NCI-H82 (cell line): ENCODE measurements around the gene TTYH2.
"Not testable (repeated sequence)": the region's sequence is repeated elsewhere in the genome, so short reads cannot be mapped to it uniquely, and the experiment has no call there.

Experiments used
- DNase-seq: peaks from one replicate; lab custom pipeline; 2025; lab: John Stamatoyannopoulos, UW

Gene TTYH2

GRCh38 chr17:74212913-74213791 is at the start of gene TTYH2:
TTYH2 (plus strand) TSS chr17:74213571; CDS start chr17:74213588, 17 bp downstream.
- DNase-seq: peak; percentile 95

DNA sequence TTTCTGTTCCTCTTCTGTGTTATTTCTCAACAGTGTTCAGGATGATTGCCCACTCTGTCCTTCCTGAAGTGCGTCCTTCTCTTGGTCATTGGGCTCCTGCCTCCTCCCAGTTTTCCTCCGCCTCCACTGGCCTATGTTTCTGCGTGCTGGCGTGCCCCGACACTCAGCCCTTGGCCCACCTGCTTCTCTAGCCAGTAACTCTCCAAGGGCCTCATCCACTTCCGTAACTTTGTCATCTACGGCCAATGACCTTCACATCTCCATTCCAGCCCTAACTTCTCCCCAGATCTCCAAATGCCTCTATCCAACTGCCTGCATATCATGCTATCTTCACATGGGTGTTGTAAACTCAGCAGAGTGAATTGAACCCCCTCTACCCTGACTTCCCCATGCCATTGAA is 49.5 kb upstream of the TTYH2 start:
- no peak for DNase-seq

- DNase-seq: peak; percentile 22
These were observed 48.8 kb upstream of the TTYH2 start for GRCh38 chr17:74164446-74165045.

GRCh38 chr17:74165797-74166365 is 47.5 kb upstream of the TTYH2 start:
- no peak for DNase-seq

GRCh38 chr17:74170924-74171323 is 42.4 kb upstream of the TTYH2 start:
- no peak for DNase-seq

DNA sequence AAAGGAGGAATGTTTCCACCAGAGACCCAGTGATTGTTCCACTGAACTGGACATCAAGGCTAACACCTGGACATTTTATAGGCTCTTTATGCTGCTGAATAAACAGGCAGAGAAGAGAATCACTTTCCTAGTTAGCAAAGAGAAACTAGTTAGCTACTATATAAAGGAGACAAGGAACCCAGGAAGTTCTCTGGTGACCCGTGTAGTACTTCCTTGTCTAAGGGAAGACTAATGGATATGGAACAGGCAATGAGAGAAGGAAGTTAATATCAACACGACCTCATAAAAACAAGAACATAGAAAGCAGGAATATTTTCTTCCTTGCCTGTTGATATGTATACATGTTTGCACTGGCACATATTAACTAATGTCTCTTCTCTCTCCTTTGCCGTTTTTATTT is 40.7 kb upstream of the TTYH2 start:
- no peak for DNase-seq

GRCh38 chr17:74176546-74177001 is 36.8 kb upstream of the TTYH2 start:
- DNase-seq: peak; percentile 96

GRCh38 chr17:74177018-74177450 is 36.3 kb upstream of the TTYH2 start:
- no peak for DNase-seq

DNA sequence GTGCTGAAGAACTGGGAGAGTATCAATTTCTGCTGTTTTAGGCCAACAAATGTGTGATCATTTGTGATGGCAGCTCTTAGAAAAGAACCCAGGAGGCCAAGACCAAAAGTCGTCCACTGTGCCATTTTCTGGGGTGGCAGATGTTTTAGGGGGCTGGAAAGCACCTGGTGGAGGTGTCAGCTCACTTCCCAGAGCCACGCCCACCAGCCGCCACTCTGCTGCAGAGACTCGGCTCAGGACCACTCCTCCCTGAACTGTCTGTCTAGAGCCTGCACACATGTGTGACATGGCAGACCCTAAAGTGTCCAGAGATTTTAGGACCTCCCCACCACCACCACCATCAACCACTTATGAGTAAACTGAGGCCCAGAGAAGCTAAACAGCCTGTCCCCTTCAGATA is 33.8 kb upstream of the TTYH2 start:
- DNase-seq: no peak

DNA sequence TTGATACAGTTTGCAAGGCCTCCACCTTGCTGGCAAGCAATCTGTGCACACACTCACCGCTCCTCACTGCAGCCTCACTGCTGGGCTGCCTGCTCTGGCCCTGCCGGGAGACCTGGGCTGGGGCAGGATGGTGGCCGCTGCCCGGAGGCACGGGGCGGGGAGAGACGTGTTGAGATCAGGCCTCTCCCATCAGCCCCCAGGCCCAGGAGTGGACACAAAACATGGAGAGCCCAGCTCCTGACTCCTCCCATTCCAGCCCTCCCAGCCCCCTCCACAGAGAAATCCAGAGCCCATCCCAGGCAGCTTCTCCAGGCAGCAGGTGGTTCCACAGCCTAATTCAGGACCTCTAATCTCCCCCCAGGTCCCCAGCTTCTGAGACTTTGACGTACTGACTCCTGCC is 33.0 kb upstream of the TTYH2 start:
- peak; percentile 71 for DNase-seq

- DNase-seq: peak; percentile 61
These were observed 32.0 kb upstream of the TTYH2 start for GRCh38 chr17:74181341-74181740.

GRCh38 chr17:74182041-74182723 is 31.2 kb upstream of the TTYH2 start:
- no peak for DNase-seq

GRCh38 chr17:74183411-74183810 is 30.0 kb upstream of the TTYH2 start:
- no peak for DNase-seq

DNA sequence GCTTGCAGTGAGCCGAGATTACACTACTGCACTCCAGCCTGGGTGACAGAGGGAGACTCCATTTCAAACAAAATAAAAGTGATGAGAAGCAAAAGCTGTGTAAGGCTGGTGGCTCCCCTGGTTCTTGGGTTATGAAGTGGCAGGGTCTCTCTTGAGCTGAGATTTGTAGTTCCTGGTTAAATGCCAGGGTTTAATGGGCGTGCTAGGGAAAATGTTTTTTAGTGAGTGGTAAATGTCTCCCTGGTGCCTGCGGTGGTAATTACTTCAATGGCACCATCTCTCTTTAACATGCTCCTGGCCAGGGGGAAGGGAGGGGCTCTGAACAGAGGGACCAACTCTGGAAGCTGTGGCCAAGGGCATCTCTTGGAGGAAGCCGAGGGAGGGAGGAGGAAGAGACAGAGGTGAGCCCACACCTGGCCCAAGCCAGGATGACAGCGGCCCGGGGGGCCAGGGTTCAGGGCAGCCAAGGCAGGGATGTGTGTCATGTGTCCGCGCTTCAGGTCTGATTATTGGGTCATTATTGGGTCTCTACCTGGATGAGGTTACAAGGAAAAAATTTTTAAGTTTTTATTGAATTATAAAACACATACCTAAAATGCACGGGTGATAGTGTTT is 27.7 kb upstream of the TTYH2 start:
- no peak for DNase-seq

DNA sequence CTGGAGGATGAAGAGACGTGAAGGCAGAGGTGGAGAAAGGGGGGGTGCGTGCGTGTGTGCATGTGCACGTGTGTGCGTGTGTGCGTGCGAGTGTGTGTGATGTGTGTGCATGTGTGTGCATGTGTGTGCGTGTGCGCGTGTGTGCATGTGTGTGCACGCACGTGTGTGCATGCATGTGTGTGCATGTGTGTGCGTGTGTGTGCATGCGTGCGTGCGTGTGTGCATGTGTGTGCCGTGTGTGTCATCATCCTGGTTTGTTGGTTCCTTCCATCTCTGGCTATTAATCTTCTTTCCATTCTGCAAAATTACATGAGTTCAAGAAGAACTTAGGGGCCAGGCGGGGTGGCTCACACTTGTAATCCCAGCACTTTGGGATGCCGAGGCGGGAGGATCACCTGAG is 26.9 kb upstream of the TTYH2 start:
- no peak for DNase-seq

DNA sequence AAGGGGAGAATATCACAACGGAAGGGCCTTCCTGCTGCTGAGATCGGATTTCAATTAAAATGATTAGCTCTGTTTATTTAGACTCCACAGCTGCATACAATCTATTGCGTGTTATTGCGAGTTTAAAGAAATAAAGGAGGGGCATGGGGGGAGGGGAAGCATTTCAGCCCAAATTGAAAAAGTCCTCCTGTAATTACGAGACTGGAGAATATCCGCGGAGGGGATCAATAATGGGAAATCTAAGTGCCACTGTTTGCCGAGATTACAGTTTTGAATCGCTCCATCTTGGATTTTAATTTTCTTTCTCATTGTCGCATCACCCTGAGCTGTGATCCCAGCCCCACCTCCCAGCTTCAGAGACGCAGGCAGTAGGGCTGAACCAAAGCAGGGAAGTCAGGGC is 25.6 kb upstream of the TTYH2 start:
- peak; percentile 73 for DNase-seq

DNA sequence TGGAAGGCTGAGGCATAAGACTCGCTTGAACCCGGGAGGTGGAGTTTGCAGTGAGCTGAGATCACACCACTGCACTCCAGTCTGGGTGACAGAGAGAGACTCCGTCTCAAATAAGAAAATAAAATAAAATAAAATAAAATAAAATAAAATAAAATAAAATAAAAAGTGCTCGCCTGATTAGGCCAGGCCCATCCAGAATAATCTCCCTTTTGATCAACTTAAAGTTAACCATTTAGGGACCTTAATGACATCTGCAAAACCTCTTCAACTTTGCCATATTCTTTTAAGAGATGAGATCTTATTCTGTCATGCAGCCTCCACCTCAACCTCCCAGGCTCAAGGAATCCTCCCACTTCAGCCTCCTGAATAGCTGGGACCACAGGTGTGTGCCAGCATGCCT is 24.7 kb upstream of the TTYH2 start:
- DNase-seq: not testable (repeated sequence)

- peak; percentile 94 for DNase-seq
These were observed 23.2 kb upstream of the TTYH2 start for GRCh38 chr17:74190154-74190553.

DNA sequence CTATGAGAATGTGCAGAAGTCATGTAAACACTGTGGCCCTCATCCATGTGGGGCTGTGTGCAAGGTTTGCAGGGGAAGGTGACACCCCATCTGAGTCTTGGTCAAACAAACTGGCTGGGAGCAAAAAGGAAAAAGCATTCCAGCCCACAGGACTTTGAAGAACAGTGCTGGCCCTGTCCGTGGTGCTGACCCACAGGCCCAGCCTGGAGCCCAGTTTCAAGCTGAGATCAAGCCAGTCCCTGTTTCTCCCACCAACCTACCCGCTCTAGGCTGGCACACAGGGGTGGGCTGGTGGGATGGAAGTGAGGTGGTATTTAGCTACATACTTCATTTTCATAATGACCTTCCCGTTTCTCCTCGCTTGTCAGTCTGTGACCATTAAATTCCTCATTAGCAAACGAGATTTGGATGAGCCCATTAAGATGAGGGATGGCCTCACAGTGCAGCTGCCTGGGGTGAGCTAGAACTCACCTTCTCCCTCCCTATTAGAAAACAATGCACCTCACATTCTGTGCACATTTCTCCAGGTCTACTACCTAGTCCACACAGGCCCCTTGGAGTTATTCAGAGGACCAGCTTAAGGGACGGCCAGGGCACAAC is 22.5 kb upstream of the TTYH2 start:
- DNase-seq: peak; percentile 87

DNA sequence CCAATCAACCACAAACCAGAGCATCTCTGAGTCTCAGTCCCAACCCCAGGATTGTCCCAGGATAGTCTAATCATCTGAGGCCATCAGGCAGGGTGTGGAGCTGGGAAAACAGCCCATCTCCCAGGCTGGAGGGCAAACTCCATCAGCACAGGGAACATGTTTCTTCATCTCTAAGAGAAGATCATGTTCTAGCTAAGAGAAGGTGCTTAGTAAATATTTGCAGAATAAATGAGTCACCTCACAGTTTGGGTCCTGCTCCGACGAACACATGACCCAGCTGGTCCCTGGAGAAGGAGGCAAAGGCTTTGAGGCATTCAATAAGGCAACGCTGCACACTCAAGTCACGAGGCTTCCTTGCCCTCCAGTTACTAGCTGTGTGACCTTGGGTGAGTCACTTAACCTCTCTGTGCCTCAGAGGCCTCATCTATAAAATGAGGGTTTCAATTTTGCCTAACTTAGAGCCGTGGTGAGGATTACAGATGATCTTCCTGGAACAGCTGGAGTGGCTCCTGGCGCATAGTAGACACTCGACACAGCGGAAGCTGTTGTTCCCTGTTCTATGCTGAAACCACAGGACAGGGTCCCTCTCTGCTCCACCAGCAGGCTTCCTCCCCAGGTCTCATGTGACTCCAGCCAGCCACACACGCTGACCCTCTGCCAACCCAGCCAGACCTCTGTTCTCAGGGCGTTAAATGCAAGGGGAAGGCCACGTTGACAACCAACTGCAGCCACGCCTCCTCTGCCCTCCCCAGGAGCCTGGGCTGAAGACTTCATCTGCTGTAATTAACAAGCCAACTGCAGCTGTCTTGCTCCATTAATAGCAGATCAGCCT is 20.2 kb upstream of the TTYH2 start:
- DNase-seq: peak; percentile 99

DNA sequence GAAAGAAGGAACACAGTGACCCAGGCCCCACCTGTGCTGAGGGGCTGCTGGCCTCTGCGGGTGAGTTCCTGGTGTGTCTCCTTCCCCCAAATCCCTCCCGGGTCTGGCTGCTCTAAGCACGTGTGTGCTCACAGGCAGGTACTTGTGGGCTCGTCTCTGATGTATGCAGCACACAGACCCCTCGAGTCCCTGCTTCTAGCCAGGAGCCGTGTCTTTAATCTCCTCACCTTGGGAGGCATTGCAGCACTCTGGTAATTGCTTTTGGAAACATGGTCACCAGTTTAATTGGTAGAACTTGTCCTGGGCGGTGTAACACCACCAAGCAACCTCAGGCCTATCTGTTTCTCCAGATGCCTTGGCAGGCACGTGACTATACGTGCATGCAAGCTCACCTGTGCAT is 18.7 kb upstream of the TTYH2 start:
- peak; percentile 56 for DNase-seq
